Mesothelial cell of epicardium (in vitro differentiated cells): ENCODE measurements around the gene SEMA7A. TPM values are rescaled to one million over a fixed set of nuclear protein-coding genes. Genes with fewer than 3 reads are reported as not detected.

Experiments
- DNase-seq, 2 experiments: peaks; one replicate each; pipeline ENCODE4 v3.0.0; 2021; ENCODE audit warnings: low spot score in 2 of 2; ENCODE audit not compliant: unreplicated experiment in 2 of 2
- H3K27ac Mint-ChIP-seq: 2 replicates; pipeline ENCODE4 v1.8.0; 2021; ENCODE audit warnings: mixed read lengths
- H3K27me3 Mint-ChIP-seq: 2 replicates; pipeline ENCODE4 v1.8.0; 2021; ENCODE audit warnings: low read depth, mixed read lengths
- H3K36me3 Mint-ChIP-seq: 2 replicates; pipeline ENCODE4 v1.8.0; 2021; ENCODE audit warnings: mixed read lengths
- H3K4me1 Mint-ChIP-seq: 2 replicates; pipeline ENCODE4 v1.8.0; 2021; ENCODE audit warnings: mixed read lengths
- H3K4me3 Mint-ChIP-seq: 2 replicates; pipeline ENCODE4 v1.8.0; 2021; ENCODE audit warnings: mild to moderate bottlenecking, moderate library complexity, mixed read lengths
- H3K9me3 Mint-ChIP-seq: 2 replicates; pipeline ENCODE4 v1.8.0; 2021; ENCODE audit warnings: mixed read lengths
- total RNA-seq: library from RNA; stranded (reverse); gene quantifications from 3 replicates; pipeline ENCODE4 v1.2.1, GENCODE V29; 2021
- TF ChIP-seq, protein P1 (sequence below): fragments of 200-600 bp; sonication (generic); IDR thresholded peaks from one replicate; pipeline ENCODE4 v1.5.0; 2021; ENCODE audit warnings: antibody characterized with exemption; ENCODE audit not compliant: unreplicated experiment

Gene SEMA7A
- total RNA-seq, 1 donor from 2014 or later = 5.0 TPM

DNA sequence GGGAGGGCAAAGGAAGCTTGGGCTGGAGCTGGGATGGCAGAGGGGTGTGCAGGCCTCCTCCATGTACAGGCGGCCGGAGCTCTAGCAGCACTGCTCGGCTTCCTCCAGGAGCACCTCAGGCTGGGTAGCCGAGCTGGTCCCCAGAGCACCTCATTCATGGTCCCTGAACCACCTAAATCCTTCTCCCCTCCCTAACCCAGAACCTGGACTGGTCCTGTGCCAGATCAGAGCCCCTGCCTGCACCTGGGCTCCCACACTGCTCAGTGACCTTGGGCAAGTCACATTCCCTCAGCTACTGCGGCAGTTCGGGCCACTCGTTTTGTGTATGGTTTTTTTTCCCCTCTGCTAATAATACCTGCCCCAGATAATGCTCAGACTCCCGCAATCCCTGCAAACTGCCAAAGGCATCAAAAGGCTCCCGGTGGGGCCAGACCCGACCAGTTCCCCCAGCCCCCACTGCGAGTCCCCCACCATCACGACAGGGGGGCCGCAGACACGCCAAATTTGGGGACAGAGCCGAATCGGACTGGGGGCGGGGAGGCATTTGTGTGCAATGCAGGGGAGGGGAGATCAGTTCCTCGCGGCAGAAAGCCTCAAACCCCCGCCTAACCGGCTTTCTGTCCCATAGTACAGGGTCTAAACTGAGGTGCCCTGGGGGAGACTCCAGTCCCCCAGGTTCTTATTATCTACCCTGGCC lies 1.3 kb downstream of the SEMA7A start:
- H3K4me1 Mint-ChIP-seq = peaks cover 19% of the 10 kb centered on the region
- TF ChIP-seq, protein P1, sequence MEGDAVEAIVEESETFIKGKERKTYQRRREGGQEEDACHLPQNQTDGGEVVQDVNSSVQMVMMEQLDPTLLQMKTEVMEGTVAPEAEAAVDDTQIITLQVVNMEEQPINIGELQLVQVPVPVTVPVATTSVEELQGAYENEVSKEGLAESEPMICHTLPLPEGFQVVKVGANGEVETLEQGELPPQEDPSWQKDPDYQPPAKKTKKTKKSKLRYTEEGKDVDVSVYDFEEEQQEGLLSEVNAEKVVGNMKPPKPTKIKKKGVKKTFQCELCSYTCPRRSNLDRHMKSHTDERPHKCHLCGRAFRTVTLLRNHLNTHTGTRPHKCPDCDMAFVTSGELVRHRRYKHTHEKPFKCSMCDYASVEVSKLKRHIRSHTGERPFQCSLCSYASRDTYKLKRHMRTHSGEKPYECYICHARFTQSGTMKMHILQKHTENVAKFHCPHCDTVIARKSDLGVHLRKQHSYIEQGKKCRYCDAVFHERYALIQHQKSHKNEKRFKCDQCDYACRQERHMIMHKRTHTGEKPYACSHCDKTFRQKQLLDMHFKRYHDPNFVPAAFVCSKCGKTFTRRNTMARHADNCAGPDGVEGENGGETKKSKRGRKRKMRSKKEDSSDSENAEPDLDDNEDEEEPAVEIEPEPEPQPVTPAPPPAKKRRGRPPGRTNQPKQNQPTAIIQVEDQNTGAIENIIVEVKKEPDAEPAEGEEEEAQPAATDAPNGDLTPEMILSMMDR = no peak
- peaks cover 43% of the 10 kb centered on the region for H3K27me3 Mint-ChIP-seq
- peak overlapping the region; percentile 59 for H3K4me3 Mint-ChIP-seq
- DNase-seq = no peak
- H3K27ac Mint-ChIP-seq = no peak overlapping the region
- H3K9me3 Mint-ChIP-seq = no peaks in the 10 kb centered on the region
- H3K36me3 Mint-ChIP-seq = no peaks in the 10 kb centered on the region

DNA sequence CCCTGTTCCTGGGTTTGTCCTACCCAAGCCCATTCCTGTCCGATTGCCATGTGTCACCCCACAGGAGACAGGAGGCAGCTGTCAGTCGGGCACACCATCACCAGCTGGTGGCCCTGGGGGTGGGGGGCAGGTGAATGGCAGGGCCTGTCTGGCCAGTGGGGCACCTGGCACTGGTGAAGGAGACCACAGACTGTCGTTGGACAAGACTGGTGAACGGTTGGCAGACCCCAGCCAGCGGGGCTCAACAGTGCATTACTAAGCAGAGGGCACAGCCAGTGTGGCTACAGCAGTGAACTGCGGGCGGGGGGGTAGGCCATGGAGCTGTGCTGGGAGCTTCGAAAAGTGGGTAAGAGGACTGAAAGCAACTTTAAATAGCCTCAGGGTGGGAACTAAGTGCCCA lies 2.1 kb downstream of the SEMA7A start:
- H3K27ac Mint-ChIP-seq = no peak overlapping the region
- H3K36me3 Mint-ChIP-seq = no peaks in the 10 kb centered on the region
- H3K4me1 Mint-ChIP-seq = peaks cover 19% of the 10 kb centered on the region
- peaks cover 43% of the 10 kb centered on the region for H3K27me3 Mint-ChIP-seq
- DNase-seq = no peak
- peak overlapping the region; percentile 59 for H3K4me3 Mint-ChIP-seq
- no peaks in the 10 kb centered on the region for H3K9me3 Mint-ChIP-seq
- TF ChIP-seq, protein P1 = no peak

DNA sequence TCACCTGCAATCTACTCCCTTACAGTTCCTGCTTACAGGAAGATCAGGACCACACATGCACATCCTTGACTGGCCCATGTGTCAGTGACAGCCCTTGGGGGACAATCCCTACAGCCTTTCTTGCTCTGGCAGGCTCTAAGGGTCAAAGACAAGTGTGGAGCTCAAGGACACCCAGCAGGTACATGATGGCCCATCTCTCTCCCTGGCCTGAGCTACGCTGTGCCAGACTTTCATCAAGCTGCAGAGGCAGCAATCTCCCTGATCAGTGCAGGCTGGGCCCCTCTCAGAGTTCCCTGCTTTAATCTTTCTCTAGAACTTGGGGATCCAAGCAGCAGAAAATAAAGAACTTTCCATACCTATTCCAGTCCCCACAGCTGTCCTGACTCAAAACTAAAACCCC lies 2.6 kb downstream of the SEMA7A start:
- no peaks in the 10 kb centered on the region for H3K9me3 Mint-ChIP-seq
- no peak overlapping the region for H3K27ac Mint-ChIP-seq
- peaks cover 19% of the 10 kb centered on the region for H3K4me1 Mint-ChIP-seq
- TF ChIP-seq, protein P1 = no peak
- no peak overlapping the region for H3K4me3 Mint-ChIP-seq
- H3K36me3 Mint-ChIP-seq = no peaks in the 10 kb centered on the region
- DNase-seq = no peak
- H3K27me3 Mint-ChIP-seq = peaks cover 43% of the 10 kb centered on the region

DNA sequence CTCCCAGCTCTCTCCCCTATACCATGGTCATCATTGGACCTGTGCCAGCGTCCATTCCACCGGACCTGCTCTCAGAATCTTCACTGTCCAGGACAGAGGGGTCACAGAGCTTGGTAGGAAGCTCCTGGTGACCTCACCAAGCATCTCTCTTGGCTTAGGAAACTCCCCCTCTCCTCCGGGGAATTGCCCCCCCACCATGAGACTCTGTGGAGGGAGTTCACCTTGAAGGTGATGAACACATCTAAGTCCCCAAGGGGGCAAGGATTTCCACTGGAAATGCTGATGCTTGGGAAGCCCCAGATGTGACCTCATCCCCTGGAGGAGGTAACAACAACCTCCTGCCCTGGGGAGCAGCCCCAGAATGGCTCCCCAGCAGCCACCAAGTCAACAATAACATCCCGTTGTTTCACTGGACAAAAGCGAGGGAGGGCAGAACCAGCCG lies 3.2 kb downstream of the SEMA7A start:
- TF ChIP-seq, protein P1 = no peak
- Mint-ChIP-seq H3K4me3 (no peak overlapping the region), H3K9me3 (no peaks in the 10 kb centered on the region), H3K36me3 (no peaks in the 10 kb centered on the region), H3K27ac (no peak overlapping the region), H3K27me3 (peaks cover 43% of the 10 kb centered on the region), H3K4me1 (peaks cover 19% of the 10 kb centered on the region)
- DNase-seq = no peak

DNA sequence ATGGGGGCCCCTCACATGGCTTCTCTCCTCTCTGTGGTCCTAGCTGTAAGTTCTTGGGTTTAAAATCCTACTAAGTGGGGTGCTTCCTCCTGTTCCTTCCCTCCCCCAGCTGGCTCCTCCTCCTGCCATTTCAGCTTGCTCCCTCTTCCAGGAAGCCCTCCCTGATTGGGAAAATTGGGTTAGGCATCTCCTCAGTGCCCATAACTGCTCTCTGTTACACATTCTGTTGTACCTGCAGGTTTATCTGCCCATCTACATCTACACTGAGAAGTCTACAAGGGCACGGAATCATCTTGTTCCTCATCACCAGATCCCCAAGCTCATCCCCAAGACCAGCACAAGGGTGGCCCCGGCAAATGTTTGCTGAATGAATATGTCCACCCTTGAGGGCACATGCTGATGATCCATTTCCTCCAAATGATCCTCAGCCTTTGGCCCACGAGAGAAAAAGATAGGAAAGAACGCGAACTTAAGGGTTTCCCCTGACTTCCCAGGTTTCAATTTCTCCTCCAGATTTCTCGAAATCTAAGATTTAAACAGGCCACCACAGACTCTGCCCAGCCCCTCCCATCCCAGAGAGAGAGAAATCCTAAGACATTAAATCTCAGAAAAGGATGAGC lies 3.9 kb downstream of the SEMA7A start:
- no peak for DNase-seq
- peaks cover 43% of the 10 kb centered on the region for H3K27me3 Mint-ChIP-seq
- no peaks in the 10 kb centered on the region for H3K9me3 Mint-ChIP-seq
- H3K4me3 Mint-ChIP-seq = no peak overlapping the region
- TF ChIP-seq, protein P1 = no peak
- H3K27ac Mint-ChIP-seq = no peak overlapping the region
- no peaks in the 10 kb centered on the region for H3K36me3 Mint-ChIP-seq
- H3K4me1 Mint-ChIP-seq = peaks cover 19% of the 10 kb centered on the region
